GM21360 (cell line): ENCODE data around the gene GRIK4.

ENCODE experiments used
- ATAC-seq: cut with Tn5 transposase; IDR thresholded peaks from one replicate; pipeline ENCODE4 v1.9.1; 2021; ENCODE audit warnings: mild to moderate bottlenecking, moderate library complexity; ENCODE audit not compliant: unreplicated experiment

GRIK4 gene

GRCh38 chr11:120964857-120965256, 453.3 kb downstream of the GRIK4 start:
- no peak for ATAC-seq

- ATAC-seq: no peak
Observed at GRCh38 chr11:120966840-120967239, 455.3 kb downstream of the GRIK4 start.

DNA sequence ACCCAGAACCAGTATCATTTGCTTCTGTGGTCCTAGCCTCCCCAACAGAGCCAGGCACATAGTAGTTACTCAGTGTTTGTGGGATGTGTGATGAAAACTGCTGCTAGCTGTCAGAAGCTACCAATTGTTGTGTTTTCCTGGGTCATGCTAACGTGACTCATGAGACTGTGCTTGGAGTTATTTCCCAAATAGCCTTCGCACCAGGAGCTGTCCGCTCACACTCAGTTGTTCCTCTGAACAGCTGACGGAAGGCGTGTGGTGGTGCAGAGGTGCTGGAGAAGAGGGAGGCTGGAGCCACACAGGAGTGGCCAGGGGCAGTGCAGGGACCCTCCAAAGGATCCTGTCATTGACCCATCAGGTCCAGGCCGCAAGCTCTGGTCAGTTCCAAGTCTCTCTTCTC, 458.4 kb downstream of the GRIK4 start:
- ATAC-seq: no peak

- ATAC-seq: no peak
Observed at GRCh38 chr11:120971825-120972224, 460.3 kb downstream of the GRIK4 start.

GRCh38 chr11:120972621-120973020, 461.1 kb downstream of the GRIK4 start:
- no peak for ATAC-seq

GRCh38 chr11:120973501-120973900, 462.0 kb downstream of the GRIK4 start:
- ATAC-seq: no peak

GRCh38 chr11:120974466-120974865, 462.9 kb downstream of the GRIK4 start:
- no peak for ATAC-seq

DNA sequence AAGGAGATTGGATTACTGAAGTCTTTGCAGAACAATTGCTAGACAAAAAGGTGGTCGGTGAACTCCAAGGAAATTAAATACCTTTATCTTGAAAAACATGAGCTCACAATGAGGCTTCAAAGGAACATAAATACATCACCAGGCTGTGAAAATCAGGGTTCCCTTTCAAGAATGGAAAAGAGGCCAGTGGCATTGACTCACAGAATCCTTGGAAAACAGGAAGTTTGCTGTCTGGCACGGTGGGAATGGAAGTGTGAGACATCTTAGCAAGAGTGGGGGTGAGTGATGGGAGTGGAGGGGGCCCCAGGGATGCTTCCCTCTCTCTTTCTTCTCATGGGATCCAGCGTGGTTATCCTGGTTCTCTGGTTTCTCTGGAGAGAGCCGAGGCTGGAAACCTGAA, 463.4 kb downstream of the GRIK4 start:
- ATAC-seq: no peak

DNA sequence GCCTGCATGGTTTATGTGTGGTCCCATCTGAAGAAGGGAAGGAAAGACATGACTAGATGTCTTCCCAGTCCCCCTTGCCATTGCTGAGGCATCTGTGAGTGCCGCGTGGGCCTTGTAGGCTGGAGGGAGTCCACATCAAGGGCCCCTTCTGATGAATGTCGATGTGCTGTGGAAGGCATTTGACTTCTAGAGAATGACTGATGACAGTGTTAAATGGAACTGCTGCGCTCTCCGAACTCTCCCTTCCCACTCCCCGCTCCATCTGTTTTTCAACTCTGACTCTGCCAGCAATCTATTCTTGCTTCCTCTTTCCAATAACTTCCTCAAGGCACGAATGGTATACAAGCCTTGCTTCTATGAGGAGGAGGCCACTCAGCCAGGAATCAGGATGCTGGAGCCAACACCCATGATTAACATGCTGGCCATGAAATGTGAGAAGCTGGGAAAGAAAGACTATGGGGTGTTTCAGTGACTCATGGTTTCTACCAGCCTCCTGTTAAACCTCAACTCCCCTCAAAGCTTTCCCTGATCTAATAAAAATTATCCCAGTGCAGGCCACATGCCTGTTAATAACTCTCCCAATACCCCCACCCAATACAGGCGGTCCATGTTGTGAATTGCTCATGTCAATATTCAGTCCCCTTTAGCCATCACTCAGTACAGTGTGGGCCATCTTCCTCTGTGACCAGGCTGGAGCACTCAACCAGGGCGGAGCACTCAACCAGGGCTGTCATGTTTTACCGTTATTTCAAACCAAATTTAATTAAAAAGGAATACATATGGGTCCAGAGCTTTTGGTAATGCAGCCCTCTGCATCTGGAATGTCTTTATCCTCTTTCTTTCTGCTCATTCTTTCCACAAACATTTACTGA, 466.0 kb downstream of the GRIK4 start:
- ATAC-seq: no peak

DNA sequence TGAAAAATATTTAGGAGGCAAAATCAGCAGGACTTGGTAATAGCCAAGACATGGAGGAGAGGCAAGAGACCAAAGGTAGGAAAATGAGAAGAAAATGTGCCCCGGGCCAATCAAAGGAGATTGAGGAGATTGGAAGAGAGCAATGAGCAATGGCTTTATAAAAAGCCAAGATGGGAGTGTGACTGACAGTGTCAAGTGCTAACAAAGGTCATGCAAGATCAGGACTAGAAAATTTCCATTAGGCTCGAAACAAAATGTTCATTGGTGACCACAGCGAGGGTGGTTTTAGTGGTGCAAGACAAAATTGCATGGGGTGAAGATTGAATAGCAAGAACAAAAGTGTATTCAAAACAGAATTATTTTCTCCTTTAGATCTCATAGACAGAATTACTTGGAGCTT, 467.2 kb downstream of the GRIK4 start:
- no peak for ATAC-seq

DNA sequence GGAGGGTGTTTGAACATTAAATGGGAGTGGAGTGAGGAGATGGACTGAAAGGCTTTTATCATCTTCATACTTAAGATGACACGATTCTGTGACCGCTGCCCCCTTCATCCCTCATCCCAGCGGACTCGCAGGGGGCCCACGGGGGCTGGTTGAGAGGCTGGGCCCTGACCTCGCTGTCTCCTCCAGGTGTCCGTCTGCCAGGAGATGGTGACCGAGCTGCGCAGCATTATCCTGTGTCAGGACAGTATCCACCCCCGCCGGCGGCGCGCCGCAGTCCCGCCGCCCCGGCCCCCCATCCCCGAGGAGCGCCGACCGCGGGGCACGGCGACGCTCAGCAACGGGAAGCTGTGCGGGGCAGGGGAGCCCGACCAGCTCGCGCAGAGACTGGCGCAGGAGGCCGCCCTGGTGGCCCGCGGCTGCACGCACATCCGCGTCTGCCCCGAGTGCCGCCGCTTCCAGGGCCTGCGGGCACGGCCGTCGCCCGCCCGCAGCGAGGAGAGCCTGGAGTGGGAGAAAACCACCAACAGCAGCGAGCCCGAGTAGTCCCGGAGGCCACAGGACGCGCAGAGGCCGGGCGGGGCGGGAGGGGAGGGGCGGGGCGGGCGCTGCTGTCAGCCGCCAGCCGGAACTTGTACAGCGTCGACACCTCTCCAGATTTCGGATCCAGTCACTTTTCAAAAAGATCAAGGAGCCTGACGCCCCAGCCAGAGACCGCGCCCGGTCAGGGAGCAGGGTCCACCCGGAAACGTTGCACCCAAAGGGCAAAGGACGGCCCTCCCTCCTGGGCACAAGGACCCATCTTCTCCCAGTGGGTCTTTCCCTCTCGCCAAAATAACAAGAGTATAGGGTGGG, 474.4 kb downstream of the GRIK4 start:
- ATAC-seq: no peak

GRCh38 chr11:120988603-120989002, 477.1 kb downstream of the GRIK4 start:
- ATAC-seq: no peak

GRCh38 chr11:120991830-120992686, 480.5 kb downstream of the GRIK4 start:
- ATAC-seq: no peak

- no peak for ATAC-seq
Observed at GRCh38 chr11:120994091-120994859, 482.7 kb downstream of the GRIK4 start.

GRCh38 chr11:120995184-120995583, 483.6 kb downstream of the GRIK4 start:
- no peak for ATAC-seq

GRCh38 chr11:120996973-120997372, 485.4 kb downstream of the GRIK4 start:
- ATAC-seq: no peak

- ATAC-seq: no peak
Observed at GRCh38 chr11:120998581-120998980, 487.0 kb downstream of the GRIK4 start.

GRCh38 chr11:121004206-121004840, 492.8 kb downstream of the GRIK4 start:
- no peak for ATAC-seq

GRCh38 chr11:121006922-121007321, 495.4 kb downstream of the GRIK4 start:
- ATAC-seq: no peak

DNA sequence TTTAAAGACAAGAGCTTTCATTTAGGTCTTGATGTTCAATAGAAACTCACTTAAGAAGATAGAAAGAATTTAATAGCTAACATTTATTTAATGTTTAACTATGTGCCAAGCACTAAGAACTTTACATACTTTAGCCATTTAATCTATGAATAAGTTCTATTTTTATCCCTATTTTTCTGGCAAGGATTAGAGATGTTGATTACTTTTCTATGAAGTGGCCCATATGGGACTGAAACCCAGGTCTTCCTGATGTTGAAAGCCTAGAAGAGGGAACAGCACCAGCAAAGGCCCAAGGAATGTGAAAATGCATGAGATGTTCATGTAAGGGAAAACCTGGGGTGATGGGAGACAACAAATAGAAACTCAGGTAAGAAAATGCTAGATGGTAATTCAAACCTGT, 497.0 kb downstream of the GRIK4 start:
- no peak for ATAC-seq
